Astrocyte (in vitro differentiated cells and primary cell): ENCODE measurements around the gene GABARAPL2.
"Not testable (repeated sequence)": the region's sequence is repeated elsewhere in the genome, so short reads cannot be mapped to it uniquely, and the experiment has no call there.

ENCODE experiments used
- EZH2 ChIP-seq: IDR thresholded peaks from 2 replicates; pipeline ENCODE4 v1.6.1; 2012; ENCODE audit warnings: mild to moderate bottlenecking, low read length, inconsistent platforms; ENCODE audit not compliant: insufficient read depth
- TF ChIP-seq, protein P1 (sequence below): IDR thresholded peaks from 2 replicates; pipeline ENCODE4 v1.5.1; 2011; ENCODE audit warnings: low read depth, mild to moderate bottlenecking, inconsistent platforms, low read length, moderate library complexity; ENCODE audit not compliant: insufficient read depth

DNA sequence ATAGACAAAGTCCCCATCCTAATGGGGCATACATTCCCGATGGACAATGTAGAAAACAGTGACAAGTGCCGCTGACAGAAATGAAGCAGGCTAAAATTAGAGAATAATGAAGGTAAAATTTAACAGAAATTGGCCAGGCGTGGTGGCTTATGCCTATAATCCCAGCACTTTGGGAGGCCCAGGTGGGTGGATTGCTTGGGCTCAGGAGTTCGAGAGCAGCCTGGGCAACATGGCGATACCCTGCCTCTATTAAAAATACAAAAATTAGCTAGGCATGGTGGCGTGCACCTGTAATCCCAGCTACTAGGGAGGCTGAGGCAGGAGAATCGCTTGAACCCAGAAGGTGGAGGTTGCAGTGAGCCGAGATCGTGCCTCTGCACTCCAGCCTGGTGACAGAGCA, 17.7 kb upstream of the GABARAPL2 start:
- TF ChIP-seq, protein P1, sequence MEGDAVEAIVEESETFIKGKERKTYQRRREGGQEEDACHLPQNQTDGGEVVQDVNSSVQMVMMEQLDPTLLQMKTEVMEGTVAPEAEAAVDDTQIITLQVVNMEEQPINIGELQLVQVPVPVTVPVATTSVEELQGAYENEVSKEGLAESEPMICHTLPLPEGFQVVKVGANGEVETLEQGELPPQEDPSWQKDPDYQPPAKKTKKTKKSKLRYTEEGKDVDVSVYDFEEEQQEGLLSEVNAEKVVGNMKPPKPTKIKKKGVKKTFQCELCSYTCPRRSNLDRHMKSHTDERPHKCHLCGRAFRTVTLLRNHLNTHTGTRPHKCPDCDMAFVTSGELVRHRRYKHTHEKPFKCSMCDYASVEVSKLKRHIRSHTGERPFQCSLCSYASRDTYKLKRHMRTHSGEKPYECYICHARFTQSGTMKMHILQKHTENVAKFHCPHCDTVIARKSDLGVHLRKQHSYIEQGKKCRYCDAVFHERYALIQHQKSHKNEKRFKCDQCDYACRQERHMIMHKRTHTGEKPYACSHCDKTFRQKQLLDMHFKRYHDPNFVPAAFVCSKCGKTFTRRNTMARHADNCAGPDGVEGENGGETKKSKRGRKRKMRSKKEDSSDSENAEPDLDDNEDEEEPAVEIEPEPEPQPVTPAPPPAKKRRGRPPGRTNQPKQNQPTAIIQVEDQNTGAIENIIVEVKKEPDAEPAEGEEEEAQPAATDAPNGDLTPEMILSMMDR: not testable (repeated sequence)
- not testable (repeated sequence) for TF ChIP-seq EZH2
